Ascending aorta (tissue), 2 donors: ENCODE data around the gene PFKFB2. TPM values are rescaled to one million over a fixed set of nuclear protein-coding genes. Genes with fewer than 3 reads are reported as not detected.

Experiments
- DNase-seq, 2 donors: peaks; one replicate each; pipeline ENCODE4 v3.0.0-alpha.2; 2019; ENCODE audit warnings: low spot score in 2 of 2
- H3K27ac ChIP-seq, 2 donors: fragments of 200-600 bp; sonication (generic); one replicate each; pipeline ENCODE4 v1.5.1; 2016 to 2017; ENCODE audit warnings: mild to moderate bottlenecking in 1 of 2
- H3K27me3 ChIP-seq: fragments of 200-600 bp; sonication (generic); one replicate; pipeline ENCODE4 v1.5.1; 2017
- H3K36me3 ChIP-seq, 2 donors: fragments of 200-600 bp; sonication (generic); one replicate each; pipeline ENCODE4 v1.5.1; 2016
- H3K4me1 ChIP-seq, 2 donors: fragments of 200-600 bp; sonication (generic); one replicate each; pipeline ENCODE4 v1.5.1; 2016 to 2017; ENCODE audit warnings: mild to moderate bottlenecking in 1 of 2
- H3K4me3 ChIP-seq, 2 donors: fragments of 200-600 bp; sonication (generic); one replicate each; pipeline ENCODE4 v1.5.1; 2016 to 2017; ENCODE audit warnings: mild to moderate bottlenecking in 1 of 2
- H3K9me3 ChIP-seq, 2 donors: fragments of 200-600 bp; sonication (generic); one replicate each; pipeline ENCODE4 v1.5.1; 2016
- CTCF ChIP-seq, 3 experiments: fragments of 200-600 bp in 2 of 3; fragments of 450-650 bp in 1 of 3; sonication (generic) in 2 of 3; IDR thresholded peaks; one replicate each; pipeline ENCODE4 v1.5.1; 2016 to 2019; ENCODE audit warnings: antibody characterized with exemption in 3 of 3, mild to moderate bottlenecking in 1 of 3, moderate library complexity in 1 of 3
- intact Hi-C: fragments of 100-400 bp; cut with DNase I; formaldehyde crosslinking; loops from one replicate; pipeline ENCODE4 v1.15.1; 2023
- total RNA-seq: library from RNA; depleted of rRNA; stranded (reverse); fragments of >200 nt; gene quantifications from one replicate; pipeline ENCODE4 v1.1.0, GENCODE V29; 2016

PFKFB2 gene
- total RNA-seq, 1 donor from 2014 or later, result 1.2 TPM

- no peak for TF ChIP-seq CTCF (IDR thresholded peaks at IDR 0.05)
- no peak within 1 kb of the TSS for H3K27ac ChIP-seq
- no peak within 1 kb of the TSS for H3K4me3 ChIP-seq
- no peaks in the 10 kb centered on the region for H3K4me1 ChIP-seq
- H3K36me3 ChIP-seq, result no peaks in the 10 kb centered on the region
- DNase-seq, result no peak
- no peaks in the 10 kb centered on the region for H3K9me3 ChIP-seq
- H3K27me3 ChIP-seq, result no peaks in the 10 kb centered on the region
- intact Hi-C loops, result no loop called here
These were observed 20.5 kb upstream of the PFKFB2 start, which contains the start of gene C1orf116 for GRCh38 chr1:207032528-207033017. Gene C1orf116, minus strand, starts transcription at chr1:207032756. Its CDS starts 5,158 bp downstream, at chr1:207027598.

- H3K4me3 ChIP-seq, result no peak overlapping the region
- intact Hi-C loops, result no loop called here
- no peak for TF ChIP-seq CTCF (IDR thresholded peaks at IDR 0.05)
These were observed 19.8 kb upstream of the PFKFB2 start for GRCh38 chr1:207033302-207033701.

GRCh38 chr1:207034208-207034607, 18.9 kb upstream of the PFKFB2 start:
- Histone ChIP-seq H3K9me3 (no peaks in the 10 kb centered on the region), H3K4me1 (no peaks in the 10 kb centered on the region), H3K27ac (no peak overlapping the region), H3K27me3 (no peaks in the 10 kb centered on the region), H3K36me3 (no peaks in the 10 kb centered on the region), H3K4me3 (no peak overlapping the region)
- intact Hi-C loops, result no loop called here
- DNase-seq, result no peak
- no peak for TF ChIP-seq CTCF (IDR thresholded peaks at IDR 0.05)

More at GRCh38 chr1:207033302-207033701, 19.8 kb upstream of the PFKFB2 start:
- Histone ChIP-seq H3K36me3 (no peaks in the 10 kb centered on the region), H3K27me3 (no peaks in the 10 kb centered on the region), H3K27ac (no peak overlapping the region), H3K9me3 (no peaks in the 10 kb centered on the region), H3K4me1 (no peaks in the 10 kb centered on the region)
- no peak for DNase-seq

GRCh38 chr1:207034998-207035397, 18.1 kb upstream of the PFKFB2 start:
- no peak for TF ChIP-seq CTCF (IDR thresholded peaks at IDR 0.05)
- intact Hi-C loops, result no loop called here
- DNase-seq, result no peak

GRCh38 chr1:207035877-207036551, 17.1 kb upstream of the PFKFB2 start:
- DNase-seq, result no peak
- intact Hi-C loops, result no loop called here
- H3K27ac ChIP-seq, result no peak overlapping the region
- no peaks in the 10 kb centered on the region for H3K9me3 ChIP-seq
- no peak for TF ChIP-seq CTCF (IDR thresholded peaks at IDR 0.05)
- H3K4me3 ChIP-seq, result no peak overlapping the region
- no peaks in the 10 kb centered on the region for H3K4me1 ChIP-seq
- no peaks in the 10 kb centered on the region for H3K27me3 ChIP-seq
- no peaks in the 10 kb centered on the region for H3K36me3 ChIP-seq

More at GRCh38 chr1:207034998-207035397, 18.1 kb upstream of the PFKFB2 start:
- no peaks in the 10 kb centered on the region for H3K4me1 ChIP-seq
- H3K27me3 ChIP-seq, result no peaks in the 10 kb centered on the region
- H3K4me3 ChIP-seq, result no peak overlapping the region
- no peak overlapping the region for H3K27ac ChIP-seq
- H3K36me3 ChIP-seq, result no peaks in the 10 kb centered on the region
- H3K9me3 ChIP-seq, result no peaks in the 10 kb centered on the region
